OCI-LY3 (cell line): ENCODE measurements around the gene SLC15A1.

Experiments used
- H2AFZ ChIP-seq: fragments of 200-600, 300-600 bp; shearing (Covaris generic); 2 replicates; pipeline ENCODE4 v1.6.0; 2014; ENCODE audit warnings: antibody characterized with exemption, low read depth, low read length
- H3K27ac ChIP-seq: fragments of 200-600, 300-600 bp; sonication (generic); 2 replicates; pipeline ENCODE4 v1.5.1; 2014; ENCODE audit warnings: mild to moderate bottlenecking, low read length, moderate library complexity, mixed read lengths
- H3K27me3 ChIP-seq: fragments of 200-600, 300-600 bp; sonication (generic); 2 replicates; pipeline ENCODE4 v1.6.1; 2014; ENCODE audit warnings: low read depth, low read length, mixed read lengths
- H3K36me3 ChIP-seq: fragments of 200-600, 300-600 bp; sonication (generic); replicated peaks from 2 replicates; pipeline ENCODE3; 2014; ENCODE audit warnings: low read depth, low read length, mixed read lengths
- H3K4me1 ChIP-seq: fragments of 300-600, 200-600 bp; sonication (generic); 2 replicates; pipeline ENCODE4 v1.6.1; 2014; ENCODE audit warnings: low read length, mixed read lengths
- H3K4me2 ChIP-seq: fragments of 200-600, 300-600 bp; sonication (generic); 2 replicates; pipeline ENCODE4 v1.6.1; 2014; ENCODE audit warnings: low read length, mixed read lengths
- H3K4me3 ChIP-seq: fragments of 300-600, 200-600 bp; sonication (generic); 2 replicates; pipeline ENCODE4 v1.5.1; 2014; ENCODE audit warnings: antibody characterized with exemption, mild to moderate bottlenecking, low read length, moderate library complexity
- H3K79me2 ChIP-seq: fragments of 300-600, 200-600 bp; shearing (Covaris generic); 2 replicates; pipeline ENCODE4 v1.6.1; 2014; ENCODE audit warnings: mild to moderate bottlenecking, low read length, mixed read lengths
- H3K9ac ChIP-seq: fragments of 300-600, 200-600 bp; shearing (Covaris generic); 2 replicates; pipeline ENCODE4 v1.6.0; 2014; ENCODE audit warnings: mild to moderate bottlenecking, low read length, moderate library complexity
- H3K9me3 ChIP-seq: fragments of 200-600, 300-600 bp; shearing (Covaris generic); 2 replicates; pipeline ENCODE4 v1.6.1; 2014; ENCODE audit warnings: low read length, mixed read lengths; ENCODE audit not compliant: insufficient read depth
- H4K20me1 ChIP-seq: fragments of 200-600, 300-600 bp; sonication (generic); 2 replicates; pipeline ENCODE4 v1.6.1; 2016; ENCODE audit warnings: low read length, mixed read lengths; ENCODE audit not compliant: insufficient read depth
- EZH2phosphoT487 ChIP-seq: fragments of 200-600 bp; shearing (Covaris generic); IDR thresholded peaks from 2 replicates; pipeline ENCODE4 v1.6.1; 2018; ENCODE audit warnings: antibody characterized with exemption, mixed run types, low read depth
- TF ChIP-seq, protein P1 (sequence below): fragments of 200-600, 300-600 bp; sonication (generic); IDR thresholded peaks from 2 replicates; pipeline ENCODE4 v1.5.1; 2014; ENCODE audit warnings: antibody characterized with exemption, low read length, low read depth

SLC15A1 gene

GRCh38 chr13:98746968-98747367 is 5.5 kb downstream of the SLC15A1 start:
- H3K27me3 ChIP-seq: peaks cover 13% of the 10 kb centered on the region
- H3K9me3 ChIP-seq: no peaks in the 10 kb centered on the region
- no peak overlapping the region for H3K27ac ChIP-seq
- H2AFZ ChIP-seq: no peak overlapping the region
- no peak overlapping the region for H3K4me3 ChIP-seq
- no peak overlapping the region for H3K4me2 ChIP-seq
- no peak overlapping the region for H3K9ac ChIP-seq
- H3K36me3 ChIP-seq: no peaks in the 10 kb centered on the region
- no peaks in the 10 kb centered on the region for H3K4me1 ChIP-seq
- H3K79me2 ChIP-seq: no peaks in the 10 kb centered on the region
- TF ChIP-seq, protein P1, sequence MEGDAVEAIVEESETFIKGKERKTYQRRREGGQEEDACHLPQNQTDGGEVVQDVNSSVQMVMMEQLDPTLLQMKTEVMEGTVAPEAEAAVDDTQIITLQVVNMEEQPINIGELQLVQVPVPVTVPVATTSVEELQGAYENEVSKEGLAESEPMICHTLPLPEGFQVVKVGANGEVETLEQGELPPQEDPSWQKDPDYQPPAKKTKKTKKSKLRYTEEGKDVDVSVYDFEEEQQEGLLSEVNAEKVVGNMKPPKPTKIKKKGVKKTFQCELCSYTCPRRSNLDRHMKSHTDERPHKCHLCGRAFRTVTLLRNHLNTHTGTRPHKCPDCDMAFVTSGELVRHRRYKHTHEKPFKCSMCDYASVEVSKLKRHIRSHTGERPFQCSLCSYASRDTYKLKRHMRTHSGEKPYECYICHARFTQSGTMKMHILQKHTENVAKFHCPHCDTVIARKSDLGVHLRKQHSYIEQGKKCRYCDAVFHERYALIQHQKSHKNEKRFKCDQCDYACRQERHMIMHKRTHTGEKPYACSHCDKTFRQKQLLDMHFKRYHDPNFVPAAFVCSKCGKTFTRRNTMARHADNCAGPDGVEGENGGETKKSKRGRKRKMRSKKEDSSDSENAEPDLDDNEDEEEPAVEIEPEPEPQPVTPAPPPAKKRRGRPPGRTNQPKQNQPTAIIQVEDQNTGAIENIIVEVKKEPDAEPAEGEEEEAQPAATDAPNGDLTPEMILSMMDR: no peak
- no peak for TF ChIP-seq EZH2phosphoT487
- H4K20me1 ChIP-seq: no peaks in the 10 kb centered on the region

- no peak for TF ChIP-seq EZH2phosphoT487
- TF ChIP-seq, protein P1: no peak
- no peaks in the 10 kb centered on the region for H3K79me2 ChIP-seq
- H4K20me1 ChIP-seq: no peaks in the 10 kb centered on the region
- no peaks in the 10 kb centered on the region for H3K4me1 ChIP-seq
- H2AFZ ChIP-seq: no peak overlapping the region
- H3K4me3 ChIP-seq: no peak overlapping the region
- H3K36me3 ChIP-seq: no peaks in the 10 kb centered on the region
- H3K9me3 ChIP-seq: no peaks in the 10 kb centered on the region
- H3K9ac ChIP-seq: no peak overlapping the region
- no peak overlapping the region for H3K27ac ChIP-seq
- H3K27me3 ChIP-seq: 0 out of 2 replicates have a peak, but pooled peaks cover 5% of the 10 kb centered on the region
- H3K4me2 ChIP-seq: no peak overlapping the region
Observed at GRCh38 chr13:98743377-98743776, 9.1 kb downstream of the SLC15A1 start.

DNA sequence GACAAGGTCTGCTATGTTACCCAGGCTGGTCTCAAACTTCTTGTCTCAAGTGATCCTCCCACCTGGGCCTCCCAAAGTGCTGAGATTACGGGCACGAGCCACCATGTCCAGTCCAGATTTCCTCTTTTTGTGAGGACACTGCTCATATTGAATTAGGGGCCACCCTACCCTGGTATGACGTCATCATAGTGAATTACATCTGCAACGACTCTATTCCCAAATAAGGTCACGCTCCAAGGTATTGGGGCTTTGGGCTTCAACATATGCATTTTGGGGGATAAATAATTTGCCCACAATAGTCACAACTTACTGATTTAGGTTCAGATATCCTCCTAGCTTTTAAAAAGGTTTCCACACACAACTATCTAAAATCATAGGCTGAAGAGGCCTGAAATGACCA is 9.5 kb downstream of the SLC15A1 start:
- Histone ChIP-seq H3K9me3 (no peaks in the 10 kb centered on the region), H3K4me1 (no peaks in the 10 kb centered on the region), H3K9ac (no peak overlapping the region), H3K4me3 (no peak overlapping the region), H3K27me3 (0 out of 2 replicates have a peak, but pooled peaks cover 5% of the 10 kb centered on the region), H2AFZ (no peak overlapping the region), H3K4me2 (no peak overlapping the region), H3K79me2 (no peaks in the 10 kb centered on the region), H3K36me3 (no peaks in the 10 kb centered on the region), H3K27ac (no peak overlapping the region), H4K20me1 (no peaks in the 10 kb centered on the region)
- no peak for TF ChIP-seq EZH2phosphoT487
- TF ChIP-seq, protein P1: no peak

DNA sequence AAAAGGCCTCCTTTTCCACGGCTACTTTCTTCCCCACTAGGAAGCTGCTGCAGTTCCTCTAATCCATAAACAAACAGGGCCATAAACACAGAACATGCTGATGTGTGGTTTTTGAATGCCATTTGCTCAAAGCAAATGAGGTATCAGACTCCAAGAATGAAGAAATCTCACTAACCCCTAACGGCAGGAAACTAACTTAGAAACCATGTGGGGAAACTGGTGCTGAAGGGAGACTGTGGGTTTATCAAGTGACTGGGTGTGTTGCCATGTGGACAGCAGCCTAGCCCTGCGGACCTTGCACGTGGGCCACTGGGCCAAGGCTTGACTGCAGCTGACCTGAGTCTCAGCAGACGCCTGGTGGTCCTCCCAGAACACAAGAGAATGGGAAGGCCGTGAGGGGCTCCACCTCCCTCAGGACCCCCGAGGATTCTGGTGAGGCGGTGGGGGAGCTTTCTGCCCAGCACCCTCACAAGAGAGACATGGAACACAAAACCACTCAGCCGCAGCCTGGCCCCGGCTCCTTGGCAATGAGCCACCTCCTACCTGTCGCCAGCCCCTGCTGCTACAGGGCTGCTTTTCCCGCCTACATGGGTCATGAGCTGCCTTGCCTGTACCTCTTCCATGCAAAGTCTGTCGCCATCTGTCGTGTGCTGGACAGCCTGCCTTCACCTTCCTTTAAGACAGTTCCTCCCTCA is 10.6 kb downstream of the SLC15A1 start:
- Histone ChIP-seq H3K27me3 (0 out of 2 replicates have a peak, but pooled peaks cover 5% of the 10 kb centered on the region), H3K4me3 (no peak overlapping the region), H3K79me2 (no peaks in the 10 kb centered on the region), H3K9ac (no peak overlapping the region), H4K20me1 (no peaks in the 10 kb centered on the region), H3K27ac (no peak overlapping the region), H3K36me3 (no peaks in the 10 kb centered on the region), H3K4me2 (no peak overlapping the region), H3K4me1 (no peaks in the 10 kb centered on the region), H2AFZ (no peak overlapping the region), H3K9me3 (no peaks in the 10 kb centered on the region)
- TF ChIP-seq, protein P1: no peak
- no peak for TF ChIP-seq EZH2phosphoT487
